ENCODE measurements around the gene MTRF1L.

MTRF1L gene

GRCh38 chr6:153002613-153003365, at the start of gene MTRF1L:
Gene MTRF1L, minus strand, starts transcription at chr6:153002709. Its CDS starts 24 bp downstream, at chr6:153002685.
- Histone ChIP-seq H3K79me2 (peaks cover 19% of the 10 kb centered on the region), H2AFZ (peak within 1 kb of the TSS; percentile 91), H3K4me1 (no peaks in the 10 kb centered on the region), H3K4me2 (ENCODE audit: low read length) (peak within 1 kb of the TSS; percentile 97), H3K9me3 (ENCODE audit: control insufficient read depth, low read length) (no peaks in the 10 kb centered on the region), H3K36me3 (ENCODE audit: control insufficient read depth, insufficient read depth, low read length) (no peaks in the 10 kb centered on the region), H3K9ac (peak within 1 kb of the TSS; percentile 54), H3K27me3 (ENCODE audit: control insufficient read depth, insufficient read depth, low read length) (no peaks in the 10 kb centered on the region), H3K27ac (peak within 1 kb of the TSS; percentile 82), H3K4me3 (ENCODE audit: low read depth, low read length) (peak within 1 kb of the TSS; percentile 92)
- no peak for TF ChIP-seq CTCF (IDR thresholded peaks at IDR 0.05)

- Histone ChIP-seq H3K9ac (no peak overlapping the region), H3K36me3 (ENCODE audit: control insufficient read depth, insufficient read depth, low read length) (no peaks in the 10 kb centered on the region), H2AFZ (no peak overlapping the region), H3K4me3 (ENCODE audit: low read depth, low read length) (no peak overlapping the region), H3K4me1 (peaks cover 2% of the 10 kb centered on the region), H3K27ac (no peak overlapping the region), H3K4me2 (ENCODE audit: low read length) (no peak overlapping the region), H3K9me3 (ENCODE audit: control insufficient read depth, low read length) (no peaks in the 10 kb centered on the region), H3K27me3 (ENCODE audit: control insufficient read depth, insufficient read depth, low read length) (no peaks in the 10 kb centered on the region), H3K79me2 (no peaks in the 10 kb centered on the region)
- no peak for TF ChIP-seq CTCF (IDR thresholded peaks at IDR 0.05)
Observed at GRCh38 chr6:153051801-153052200, 49.3 kb upstream of the MTRF1L start.

GRCh38 chr6:153048631-153049030, 46.1 kb upstream of the MTRF1L start:
- TF ChIP-seq CTCF (IDR thresholded peaks at IDR 0.05), result no peak
- no peaks in the 10 kb centered on the region for H3K79me2 ChIP-seq
- H3K4me1 ChIP-seq, result no peaks in the 10 kb centered on the region
- H3K27ac ChIP-seq, result no peak overlapping the region
- H2AFZ ChIP-seq, result no peak overlapping the region
- no peak overlapping the region for H3K4me2 ChIP-seq (ENCODE audit: low read length)
- H3K4me3 ChIP-seq (ENCODE audit: low read depth, low read length), result no peak overlapping the region
- H3K27me3 ChIP-seq (ENCODE audit: control insufficient read depth, insufficient read depth, low read length), result no peaks in the 10 kb centered on the region
- H3K9me3 ChIP-seq (ENCODE audit: control insufficient read depth, low read length), result no peaks in the 10 kb centered on the region
- no peaks in the 10 kb centered on the region for H3K36me3 ChIP-seq (ENCODE audit: control insufficient read depth, insufficient read depth, low read length)
- no peak overlapping the region for H3K9ac ChIP-seq

- Histone ChIP-seq H3K36me3 (ENCODE audit: control insufficient read depth, insufficient read depth, low read length) (no peaks in the 10 kb centered on the region), H3K4me1 (no peaks in the 10 kb centered on the region), H2AFZ (no peak overlapping the region), H3K4me3 (ENCODE audit: low read depth, low read length) (no peak overlapping the region), H3K4me2 (ENCODE audit: low read length) (no peak overlapping the region), H3K9me3 (ENCODE audit: control insufficient read depth, low read length) (no peaks in the 10 kb centered on the region), H3K27ac (no peak overlapping the region), H3K27me3 (ENCODE audit: control insufficient read depth, insufficient read depth, low read length) (no peaks in the 10 kb centered on the region), H3K9ac (no peak overlapping the region), H3K79me2 (no peaks in the 10 kb centered on the region)
- no peak for TF ChIP-seq CTCF (IDR thresholded peaks at IDR 0.05)
Observed at GRCh38 chr6:153047386-153047785, 44.9 kb upstream of the MTRF1L start.

- no peaks in the 10 kb centered on the region for H3K27me3 ChIP-seq (ENCODE audit: control insufficient read depth, insufficient read depth, low read length)
- no peak overlapping the region for H3K27ac ChIP-seq
- H3K4me1 ChIP-seq, result no peaks in the 10 kb centered on the region
- no peaks in the 10 kb centered on the region for H3K36me3 ChIP-seq (ENCODE audit: control insufficient read depth, insufficient read depth, low read length)
- no peak overlapping the region for H3K4me3 ChIP-seq (ENCODE audit: low read depth, low read length)
- H2AFZ ChIP-seq, result no peak overlapping the region
- no peak overlapping the region for H3K9ac ChIP-seq
- H3K79me2 ChIP-seq, result no peaks in the 10 kb centered on the region
- H3K4me2 ChIP-seq (ENCODE audit: low read length), result no peak overlapping the region
- no peak for TF ChIP-seq CTCF (IDR thresholded peaks at IDR 0.05)
- H3K9me3 ChIP-seq (ENCODE audit: control insufficient read depth, low read length), result no peaks in the 10 kb centered on the region
Observed at GRCh38 chr6:153045271-153045670, 42.8 kb upstream of the MTRF1L start.
